ENCODE data around the gene MTHFD1L.

GRCh38 chr6:150964765-150965164, 99.3 kb downstream of the MTHFD1L start:
- TF ChIP-seq CTCF (IDR thresholded peaks at IDR 0.05 in 8 of 11, conservative IDR thresholded peaks at IDR 0.05 in 3 of 11): no peak
- no peak for TF ChIP-seq POLR2A (IDR thresholded peaks at IDR 0.05)
